A549 (cell line): Measurements from ENCODE around the gene BRPF3. TPM values are rescaled to one million over a fixed set of nuclear protein-coding genes. Genes with fewer than 3 reads are reported as not detected.

Source experiments
- ATAC-seq, 2 experiments: fragments of 200-7000 bp in 1 of 2; fragments of >200 bp in 1 of 2; cut with Nextera tagmentation in 1 of 2; cut with Tn5 transposase in 1 of 2; 3 replicates each; pipeline versions ENCODE4 v1.8.0 to v1.9.1; 2018 to 2020; ENCODE audit warnings: mild to moderate bottlenecking in 1 of 2, moderate library complexity in 1 of 2
- CTCF ChIA-PET: fragments of 300-600 bp; sonication (Branson Sonifier 250); formaldehyde crosslinking; extraction: SDS; loops from one replicate; lab custom pipeline; 2021; ENCODE audit warnings: antibody characterized with exemption, inconsistent platforms; lab: Yijun Ruan, JAX
- POLR2A ChIA-PET: fragments of 350-600 bp; formaldehyde crosslinking; extraction: SDS; loops from one replicate; lab custom pipeline; 2021; ENCODE audit warnings: antibody characterized with exemption, inconsistent platforms; lab: Yijun Ruan, JAX
- DNase-seq, 2 experiments: peaks; one replicate each; pipeline versions ENCODE4 v3.0.0 to v3.0.0-alpha.2; 2011 to 2016; ENCODE audit warnings: low read depth in 1 of 2, low spot score in 1 of 2
- FAIRE-seq: peaks from 2 replicates; lab custom pipeline; 2011; peaks lifted over from hg19 to GRCh38; lab: Jason Lieb, UNC
- H3K27ac ChIP-seq, 2 experiments: fragments of >200 bp; sonication (Bioruptor Twin); formaldehyde crosslinking; 3 replicates each; pipeline ENCODE4 v1.5.1; 2016 to 2017
- H3K4me1 ChIP-seq: fragments of >200 bp; sonication (Bioruptor Twin); formaldehyde crosslinking; 3 replicates; pipeline ENCODE4 v1.6.1; 2016
- H3K4me2 ChIP-seq: fragments of >200 bp; sonication (Bioruptor Twin); formaldehyde crosslinking; 3 replicates; pipeline ENCODE4 v1.6.1; 2016
- H3K4me3 ChIP-seq: fragments of >200 bp; sonication (Bioruptor Twin); formaldehyde crosslinking; 3 replicates; pipeline ENCODE4 v1.5.1; 2016
- H3K9me3 ChIP-seq: fragments of >200 bp; sonication (Bioruptor Twin); formaldehyde crosslinking; 3 replicates; pipeline ENCODE4 v1.6.1; 2016
- CBX2 ChIP-seq: fragments of 200-600 bp; sonication (generic); IDR thresholded peaks from 2 replicates; pipeline ENCODE4 v1.6.1; 2016; ENCODE audit warnings: low read depth, mild to moderate bottlenecking, borderline replicate concordance
- CHD2 ChIP-seq: fragments of 150-350 bp; IDR thresholded peaks from 2 replicates; pipeline ENCODE4 v1.6.1; 2014; ENCODE audit warnings: low read length; ENCODE audit not compliant: partially characterized antibody
- CHD4 ChIP-seq: fragments of 200-600 bp; sonication (generic); IDR thresholded peaks from 2 replicates; pipeline ENCODE4 v1.6.1; 2016; ENCODE audit warnings: antibody characterized with exemption, mild to moderate bottlenecking, borderline replicate concordance
- CTCF ChIP-seq: fragments of >200 bp; sonication (Bioruptor Twin); formaldehyde crosslinking; IDR thresholded peaks from 3 replicates; pipeline ENCODE4 v1.5.1; 2016
- EHF ChIP-seq: fragments of 250-450 bp; sonication (Bioruptor Pico); IDR thresholded peaks from 2 replicates; pipeline ENCODE4 v1.5.0; 2020; ENCODE audit warnings: mild to moderate bottlenecking
- EHMT2 ChIP-seq: fragments of 200-600 bp; sonication (generic); IDR thresholded peaks from 2 replicates; pipeline ENCODE4 v1.6.1; 2016; ENCODE audit warnings: antibody characterized with exemption, low read depth, mild to moderate bottlenecking, moderate library complexity
- FOSB ChIP-seq: fragments of 250-450 bp; sonication (Bioruptor Pico); IDR thresholded peaks from 2 replicates; pipeline ENCODE4 v1.5.0; 2020; ENCODE audit warnings: mild to moderate bottlenecking, moderate library complexity
- HES2 ChIP-seq: fragments of >200 bp; sonication (Bioruptor Twin); formaldehyde crosslinking; IDR thresholded peaks from 2 replicates; pipeline ENCODE4 v1.6.1; 2016
- KDM5A ChIP-seq: fragments of 200-600 bp; sonication (generic); IDR thresholded peaks from 2 replicates; pipeline ENCODE4 v1.6.1; 2016; ENCODE audit warnings: antibody characterized with exemption, mild to moderate bottlenecking
- MAZ ChIP-seq: fragments of 150-350 bp; IDR thresholded peaks from 2 replicates; pipeline ENCODE4 v1.6.1; 2014; ENCODE audit warnings: antibody characterized with exemption, low read depth, low read length, borderline replicate concordance
- MYC ChIP-seq: IDR thresholded peaks from 2 replicates; pipeline ENCODE4 v1.6.1; 2012; ENCODE audit warnings: mild to moderate bottlenecking, inconsistent platforms, low read length, improper control_type of control experiment, borderline replicate concordance
- NPAS2 ChIP-seq: fragments of 250-450 bp; sonication (Bioruptor Pico); IDR thresholded peaks from 2 replicates; pipeline ENCODE4 v1.8.0; 2022; ENCODE audit warnings: mild to moderate bottlenecking, moderate library complexity, borderline replicate concordance
- PBX3 ChIP-seq: IDR thresholded peaks from 2 replicates; pipeline ENCODE4 v1.6.1; 2012
- POLR2A ChIP-seq: IDR thresholded peaks from 2 replicates; pipeline ENCODE4 v1.6.1; 2012; ENCODE audit warnings: mild to moderate bottlenecking, low read length
- REST ChIP-seq: fragments of 200-600 bp; sonication (generic); IDR thresholded peaks from 2 replicates; pipeline ENCODE4 v1.6.1; 2016; ENCODE audit warnings: antibody characterized with exemption, mild to moderate bottlenecking, moderate library complexity
- RFX5 ChIP-seq: fragments of 450-650 bp; IDR thresholded peaks from 2 replicates; pipeline ENCODE4 v1.7.1; 2014; ENCODE audit warnings: antibody characterized with exemption, mild to moderate bottlenecking, moderate library complexity
- WGBS: methylation state at CpG from one replicate; pipeline ENCODE4 v1.1.6; 2017; ENCODE audit errors: missing lambda C conversion rate; 5-methylcytosine and 5-hydroxymethylcytosine counted together
- polyA plus RNA-seq, 4 experiments: library from polyadenylated mRNA; depleted of rRNA in 3 of 4; stranded (reverse); fragments of >200 nt; fragmentation: RNase III in 1 of 4; extraction: RNeasy Plus Mini Kit Qiagen cat#74134 plus additional on column Dnase treatment in 1 of 4; gene quantifications; 2 replicates in 3 of 4; 3 replicates in 1 of 4; pipeline ENCODE4 v1.2.3, GENCODE V29; 2011 to 2017

The BRPF3 gene
- polyA plus RNA-seq, 2 of the 4 experiments (the other 2 are of a cell fraction), result 9.8 to 11.2 TPM

- TF ChIP-seq REST (no peak), RFX5 (no peak), CBX2 (no peak), MYC (no peak), CHD2 (no peak), HES2 (no peak), POLR2A (no peak), MAZ (no peak), NPAS2 (CRISPR knock-in tag) (no peak), CTCF (no peak)
These were observed 27.2 kb downstream of the BRPF3 start (continued) for GRCh38 chr6:36223706-36224105.

GRCh38 chr6:36224918-36225461, 28.4 kb downstream of the BRPF3 start:
- ChIA-PET POLR2A (no interaction called here), CTCF (no interaction called here)
- no peak for TF ChIP-seq RFX5
- TF ChIP-seq EHF (CRISPR knock-in tag), result no peak
- H3K9me3 ChIP-seq, result no peaks in the 10 kb centered on the region
- WGBS, result 76% methylated on average over 1 of the region's 5 CpGs
- H3K4me2 ChIP-seq, result no peak overlapping the region
- H3K27ac ChIP-seq, result 0 out of 6 replicates have a peak overlapping the region, but pooled peaks of 1 of the 2 experiments have one; percentile 35
- H3K4me1 ChIP-seq, result peaks cover 12% of the 10 kb centered on the region; the same call in 2 of the 3 replicates
- DNase-seq (no peak), ATAC-seq (no peak), FAIRE-seq (no peak)
- H3K4me3 ChIP-seq, result no peak overlapping the region

GRCh38 chr6:36226438-36227047, 30.0 kb downstream of the BRPF3 start:
- no peak for DNase-seq
- TF ChIP-seq PBX3, result no peak
- TF ChIP-seq KDM5A, result no peak
- TF ChIP-seq FOSB, result no peak
- TF ChIP-seq CHD4, result no peak
- TF ChIP-seq EHMT2, result no peak
- TF ChIP-seq, all 56 proteins: peak for 0
- peaks cover 12% of the 10 kb centered on the region; the same call in 2 of the 3 replicates for H3K4me1 ChIP-seq
- ChIA-PET CTCF (interaction anchor here (1.0 to 1.5 kb wide), 2 partner anchors 13 to 76 kb away, joined by 4 to 5 read pairs; no protein-coding TSS in a partner anchor), POLR2A (no interaction called here)
- no peak overlapping the region for H3K4me2 ChIP-seq
- FAIRE-seq, result no peak
- ATAC-seq, result no peak
- H3K9me3 ChIP-seq, result no peaks in the 10 kb centered on the region
- WGBS, result 85% methylated on average over 4 of the region's 4 CpGs
- H3K4me3 ChIP-seq, result no peak overlapping the region
- H3K27ac ChIP-seq, result no peak overlapping the region
